GM19351 (cell line): ENCODE measurements around the gene FOXN1.

Source experiments
- ATAC-seq: cut with Tn5 transposase; IDR thresholded peaks from one replicate; pipeline ENCODE4 v1.9.1; 2021; ENCODE audit warnings: mild to moderate bottlenecking, moderate library complexity; ENCODE audit not compliant: unreplicated experiment

The FOXN1 gene

GRCh38 chr17:28476076-28476865, 29.9 kb upstream of the FOXN1 start:
- ATAC-seq = no peak

GRCh38 chr17:28477928-28478327, 28.2 kb upstream of the FOXN1 start:
- ATAC-seq = no peak

GRCh38 chr17:28478712-28479615, 27.2 kb upstream of the FOXN1 start:
- ATAC-seq = no peak

DNA sequence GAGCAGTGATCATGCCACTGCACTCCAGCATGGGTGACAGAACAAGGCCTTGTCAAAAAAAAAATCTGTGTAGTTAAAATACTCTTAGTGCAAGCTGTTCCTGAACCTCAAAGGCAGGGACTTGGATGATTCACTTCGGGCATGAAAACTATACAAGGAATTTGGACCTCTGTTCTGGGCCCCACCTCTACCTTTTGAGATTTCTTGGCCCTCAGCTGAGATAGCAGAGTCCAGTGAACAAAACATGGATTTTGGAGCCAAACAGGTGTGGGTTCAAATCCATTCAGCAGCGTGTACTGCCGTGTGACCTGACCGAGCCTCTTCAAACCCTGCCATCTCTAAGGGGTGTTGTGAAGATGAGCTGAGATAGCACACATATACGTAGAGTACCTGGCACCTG, 25.9 kb upstream of the FOXN1 start:
- ATAC-seq = no peak

GRCh38 chr17:28480799-28481571, 25.2 kb upstream of the FOXN1 start:
- ATAC-seq = no peak

DNA sequence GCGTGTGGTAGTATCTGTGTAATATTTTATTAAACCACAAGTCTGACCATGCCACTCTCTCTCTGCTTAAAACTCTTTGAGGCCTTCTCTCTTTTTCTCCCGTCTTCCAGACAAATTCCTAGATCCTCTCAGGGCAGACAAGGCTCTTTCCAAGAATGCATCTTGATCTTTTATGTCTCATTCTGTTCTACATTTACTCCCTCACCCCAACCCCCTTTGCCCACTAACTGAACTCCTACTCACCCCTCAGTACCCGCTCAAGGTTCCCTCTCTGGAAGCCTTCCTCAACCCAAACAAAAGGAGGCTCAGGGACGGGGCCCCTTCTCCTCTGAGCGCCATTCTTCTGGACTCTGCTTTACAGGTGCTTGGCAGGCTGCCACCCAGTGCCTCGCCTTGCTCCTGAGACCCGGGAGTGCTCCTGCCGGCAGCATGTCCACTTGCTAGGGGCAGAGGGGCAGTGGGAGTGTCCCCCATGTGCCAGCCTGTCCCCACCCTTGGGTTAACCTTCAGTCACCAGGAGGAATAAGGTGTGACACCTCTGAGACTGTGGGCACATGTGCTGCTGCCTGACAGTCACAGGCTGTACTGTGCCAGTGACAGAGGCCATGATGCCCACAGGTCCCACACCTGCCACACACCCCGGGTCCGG, 23.5 kb upstream of the FOXN1 start:
- no peak for ATAC-seq

DNA sequence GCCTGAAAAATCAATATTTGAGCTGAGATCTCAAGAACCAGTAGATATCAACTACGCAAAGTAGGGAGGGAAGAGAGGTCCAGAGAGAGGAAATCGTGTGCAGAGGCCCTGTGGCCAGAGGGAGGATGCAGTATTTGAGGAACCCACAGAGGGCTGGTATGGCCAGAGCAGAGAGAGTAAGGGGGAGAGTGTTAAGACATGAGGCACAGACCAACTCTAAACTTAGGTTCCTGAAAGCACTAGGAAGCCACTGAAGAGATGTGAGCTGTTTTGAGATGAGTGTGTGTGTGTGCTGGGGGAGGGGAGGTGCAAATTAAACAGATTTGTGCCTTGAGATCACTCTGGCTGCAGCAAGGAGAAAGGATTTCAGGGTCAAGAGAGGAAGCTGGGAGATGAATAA, 21.9 kb upstream of the FOXN1 start:
- ATAC-seq = peak; percentile 95

- no peak for ATAC-seq
Observed at GRCh38 chr17:28485049-28485448, 21.1 kb upstream of the FOXN1 start.

DNA sequence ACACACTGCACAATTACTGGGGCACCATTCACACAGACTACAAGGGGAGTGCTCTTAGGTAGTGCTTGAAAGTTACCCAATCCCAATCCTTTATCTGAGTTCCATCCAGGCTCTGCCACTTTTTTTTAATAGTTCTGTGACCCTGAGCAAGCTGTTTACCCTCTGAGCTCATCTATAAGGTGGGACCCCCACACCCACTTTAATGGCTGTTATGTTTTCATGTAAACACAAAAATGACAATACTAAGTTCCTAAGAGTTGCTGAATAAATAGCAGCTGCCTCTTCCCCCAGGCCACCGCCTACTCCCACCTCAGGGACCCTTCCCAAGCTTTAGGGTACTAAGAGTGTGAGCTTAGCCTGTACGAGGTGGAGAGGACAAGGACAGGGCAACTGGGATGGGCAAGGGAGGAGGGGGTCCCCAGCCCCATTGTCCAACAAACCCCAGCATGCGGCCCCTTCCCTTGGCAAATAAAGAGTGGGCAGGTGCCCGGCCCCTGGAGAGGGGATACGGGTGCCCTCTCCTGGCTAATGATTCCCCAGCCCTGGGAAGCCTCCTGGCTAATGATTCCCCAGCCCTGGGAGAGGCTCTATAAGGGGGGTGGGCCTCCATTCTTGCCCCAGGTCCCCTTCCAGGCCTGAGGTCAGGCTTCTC, 18.1 kb upstream of the FOXN1 start:
- ATAC-seq = no peak

DNA sequence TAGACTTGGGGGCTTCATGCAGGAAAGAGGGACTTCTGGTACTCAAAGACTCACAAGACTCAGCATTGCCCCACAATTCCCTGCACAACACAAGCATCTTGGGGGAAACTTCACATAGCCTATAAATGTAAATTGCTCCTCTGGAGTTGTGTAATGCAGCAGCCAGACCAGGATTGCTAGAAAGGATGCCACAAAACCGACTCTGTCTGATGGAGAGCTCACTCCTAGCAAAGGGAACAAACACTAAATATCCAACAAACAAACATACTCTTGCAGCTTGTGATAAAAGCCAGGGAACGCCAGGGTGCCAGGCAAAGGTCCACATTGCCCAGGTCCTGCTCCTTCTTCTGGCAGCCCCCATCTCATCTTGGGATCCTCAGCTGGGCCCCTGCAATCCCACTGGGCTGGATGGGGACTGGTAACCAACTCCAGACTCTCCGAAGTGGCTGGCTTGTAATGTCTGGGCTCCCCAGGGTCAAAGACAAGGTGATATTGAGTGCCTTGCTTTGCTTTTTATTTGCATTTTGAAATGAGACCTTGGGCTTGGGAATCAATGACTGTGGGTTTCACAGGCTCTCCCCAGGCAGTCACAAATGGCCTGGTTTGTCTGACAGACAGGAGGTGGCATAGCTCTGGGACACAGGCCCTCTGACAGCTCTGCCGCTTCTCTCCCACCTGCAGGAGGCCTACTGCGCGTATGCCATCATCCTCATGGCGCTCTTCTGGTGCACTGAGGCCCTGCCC, 17.4 kb upstream of the FOXN1 start:
- ATAC-seq = no peak

GRCh38 chr17:28491286-28491685, 14.9 kb upstream of the FOXN1 start:
- no peak for ATAC-seq

DNA sequence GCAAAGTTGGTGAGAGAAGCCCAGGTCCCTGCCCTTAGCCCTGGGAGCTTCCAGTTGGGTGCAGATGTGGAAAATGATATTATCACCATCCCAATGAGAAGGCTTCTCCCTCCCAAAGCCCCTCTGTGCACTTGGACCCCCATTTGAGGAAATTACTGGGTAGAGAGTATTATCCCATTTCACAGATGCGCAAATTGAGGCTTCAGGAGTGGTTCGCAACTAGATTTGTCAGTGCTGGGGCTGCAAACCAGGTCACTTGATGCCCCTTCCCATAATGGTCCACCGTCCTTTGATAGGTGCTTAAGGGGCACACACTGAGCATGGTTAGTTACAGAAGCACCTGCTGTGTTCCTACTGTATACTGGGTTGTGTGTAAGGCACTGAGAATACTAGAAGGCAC, 14.3 kb upstream of the FOXN1 start:
- ATAC-seq = no peak

DNA sequence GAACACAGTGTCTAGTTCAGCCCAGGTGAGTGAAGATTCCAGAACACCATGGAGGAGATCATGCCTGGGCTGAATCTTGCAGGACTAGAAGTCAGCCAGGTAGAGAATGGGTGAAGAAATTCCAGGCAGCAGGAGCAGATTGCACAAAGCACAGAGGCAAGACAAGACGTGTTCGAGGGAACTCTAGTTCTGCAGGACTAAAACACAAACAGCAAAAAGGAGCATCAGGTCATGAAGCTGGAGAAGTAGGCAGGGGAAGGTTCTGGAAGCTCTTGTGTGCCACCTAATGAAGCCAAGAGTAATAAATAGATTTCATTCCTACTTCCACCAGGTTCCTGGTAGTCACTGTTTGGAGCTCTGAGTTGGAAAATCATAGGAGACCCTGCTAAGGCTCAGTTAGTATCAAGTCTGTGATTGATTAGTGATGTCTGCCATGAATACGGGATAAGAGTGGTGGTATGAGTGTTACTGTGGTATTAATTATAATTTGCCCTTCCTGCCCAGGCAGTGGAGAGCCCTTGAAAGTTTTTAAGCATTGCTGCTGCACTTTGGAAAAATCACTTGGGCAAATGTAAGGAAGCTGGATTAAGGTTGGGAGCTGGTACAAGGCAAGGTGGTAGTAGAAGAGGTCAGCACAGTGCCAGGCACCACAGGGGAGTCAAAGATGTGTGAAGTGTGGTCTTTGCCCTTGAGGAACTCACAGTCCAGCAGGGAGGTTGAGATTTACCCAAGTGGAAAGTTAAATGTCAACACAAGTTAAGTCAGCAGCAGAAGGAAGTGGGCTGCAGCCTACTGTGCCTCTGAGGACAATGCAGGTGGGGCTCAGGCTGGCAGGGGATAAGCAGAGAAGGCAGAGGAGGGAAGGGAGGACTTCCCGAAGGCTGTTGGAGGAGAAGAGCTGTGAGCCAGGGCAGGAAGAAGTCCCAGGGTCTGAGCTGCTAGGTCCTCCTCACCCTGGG, 13.5 kb upstream of the FOXN1 start:
- no peak for ATAC-seq

GRCh38 chr17:28493460-28493859, 12.7 kb upstream of the FOXN1 start:
- ATAC-seq = no peak

- no peak for ATAC-seq
Observed at GRCh38 chr17:28494445-28495188, 11.5 kb upstream of the FOXN1 start.

DNA sequence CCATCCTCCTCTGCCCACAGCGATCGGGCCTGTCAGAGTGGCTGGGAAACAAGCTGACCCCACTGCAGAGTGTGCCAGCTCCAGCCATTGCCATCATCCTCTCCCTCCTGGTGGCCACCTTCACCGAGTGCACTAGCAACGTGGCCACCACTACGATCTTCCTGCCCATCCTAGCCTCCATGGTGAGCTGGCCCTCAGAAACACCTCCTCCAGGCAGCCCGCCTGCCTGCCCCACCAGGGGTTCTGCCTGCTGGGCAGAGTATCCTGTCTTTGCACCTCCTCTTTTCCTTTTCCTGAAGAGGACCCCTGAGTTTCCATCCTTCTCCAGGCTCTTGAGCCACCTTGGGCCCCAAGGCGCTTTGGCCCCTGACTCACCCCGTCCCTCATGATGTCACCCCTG, 10.5 kb upstream of the FOXN1 start:
- no peak for ATAC-seq

- no peak for ATAC-seq
Observed at GRCh38 chr17:28497931-28498330, 8.2 kb upstream of the FOXN1 start.
